GM21367 (cell line): ENCODE results near the gene PTGDS.

Experiments used
- ATAC-seq: cut with Tn5 transposase; IDR thresholded peaks from one replicate; pipeline ENCODE4 v1.9.1; 2021; ENCODE audit not compliant: unreplicated experiment

The PTGDS gene

DNA sequence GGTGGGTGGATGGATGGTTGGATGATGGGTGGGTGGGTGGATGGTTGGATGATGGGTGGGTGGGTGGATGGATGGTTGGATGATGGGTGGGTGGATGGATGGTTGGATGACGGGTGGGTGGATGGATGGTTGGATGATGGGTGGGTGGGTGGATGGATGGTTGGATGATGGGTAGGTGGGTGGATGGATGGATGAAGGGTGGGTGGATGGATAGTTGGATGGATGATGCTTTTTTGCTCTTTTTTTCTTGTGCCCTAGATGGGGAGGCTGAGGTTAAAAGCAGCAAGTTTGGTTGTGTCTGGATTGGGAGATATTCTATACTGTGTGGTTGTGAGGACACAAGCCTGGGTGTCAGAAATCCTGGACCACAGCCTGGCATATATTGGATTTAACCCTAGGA is 19.8 kb upstream of the PTGDS start:
- no peak for ATAC-seq

DNA sequence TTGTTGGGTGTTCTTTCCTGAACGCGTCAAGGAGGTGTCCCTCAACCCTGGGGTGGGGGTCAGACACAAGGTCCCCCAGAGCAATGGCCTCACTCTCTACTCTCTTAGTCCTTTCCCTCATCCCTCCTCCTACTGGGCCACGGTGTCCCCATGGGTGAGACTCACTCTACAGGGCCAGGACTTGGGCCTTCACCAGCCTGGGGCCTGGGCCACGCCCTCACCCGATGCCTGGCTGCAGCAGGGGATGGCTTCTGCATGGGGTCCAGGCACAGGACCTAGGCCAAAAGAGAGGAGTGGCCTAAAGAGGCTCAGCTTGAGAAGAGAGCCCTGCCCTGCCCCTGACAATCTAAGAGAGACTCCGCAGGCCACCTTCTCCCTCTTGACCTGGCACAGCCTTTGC is 19.4 kb upstream of the PTGDS start:
- ATAC-seq = no peak

DNA sequence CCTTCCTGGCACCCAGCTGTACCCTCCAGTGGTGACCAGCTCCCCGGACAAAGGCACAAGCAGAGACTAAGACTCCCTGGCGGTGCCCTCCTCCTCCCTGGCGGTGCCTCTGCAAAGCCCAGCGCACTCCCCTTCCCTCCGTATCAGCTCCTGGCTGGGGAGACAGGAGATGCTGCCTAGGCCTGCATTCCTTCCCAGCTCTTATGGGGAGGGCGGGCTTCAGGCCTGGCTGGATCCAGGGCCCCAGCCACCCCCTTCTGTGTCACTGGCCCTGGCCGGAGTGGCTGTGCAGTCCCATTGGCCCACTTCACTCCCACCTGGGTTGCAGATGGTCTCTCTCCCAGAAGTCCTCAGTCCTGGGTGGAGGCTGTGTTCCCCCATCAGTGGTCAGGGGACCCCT is 18.8 kb upstream of the PTGDS start:
- ATAC-seq = no peak

DNA sequence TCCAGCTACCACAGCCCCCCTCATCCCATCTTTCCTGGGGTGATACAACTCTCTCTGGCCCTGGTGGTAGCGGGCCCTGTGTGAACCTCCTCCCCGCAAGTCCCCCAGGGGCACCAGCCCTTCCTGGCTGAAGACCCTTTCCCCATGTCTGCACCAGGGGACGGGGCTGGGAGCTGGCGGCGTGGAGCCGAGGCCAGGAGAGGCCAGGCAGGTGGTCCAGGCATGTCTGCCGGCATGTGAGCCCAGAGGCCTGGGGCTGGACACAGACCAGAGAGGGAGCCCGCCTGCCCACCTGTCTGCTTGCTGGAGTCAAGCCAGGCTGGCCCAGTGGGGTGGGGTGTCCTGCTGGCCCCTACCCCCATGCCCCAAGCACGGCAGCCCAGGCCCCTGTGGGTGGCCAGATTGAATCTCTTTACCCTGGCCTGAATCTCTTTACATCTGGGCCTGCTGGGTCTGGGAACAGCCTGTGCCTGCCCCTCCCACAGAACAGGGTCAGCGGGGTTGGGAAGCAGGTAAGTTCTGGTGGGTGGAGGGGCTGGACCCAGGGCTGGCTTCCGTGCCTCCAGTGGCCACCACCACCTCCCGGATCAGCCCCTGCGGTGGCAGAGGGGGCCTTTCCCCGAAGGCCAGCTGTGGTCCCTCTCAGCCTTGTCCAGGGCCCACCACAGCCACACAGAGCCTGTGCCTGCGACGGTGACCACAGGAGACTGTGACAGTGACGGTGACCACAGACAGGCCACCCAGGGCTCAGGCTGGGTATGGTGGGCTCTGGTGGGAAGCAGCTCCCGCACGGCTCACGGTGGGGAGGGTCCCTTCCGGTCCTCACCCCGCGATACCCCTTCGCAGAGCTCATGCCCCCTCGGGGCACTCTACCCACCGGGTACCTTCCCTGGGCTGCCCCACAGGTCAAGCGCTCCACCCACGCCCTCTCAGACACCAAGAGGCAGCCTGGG is 18.1 kb upstream of the PTGDS start:
- ATAC-seq = no peak

DNA sequence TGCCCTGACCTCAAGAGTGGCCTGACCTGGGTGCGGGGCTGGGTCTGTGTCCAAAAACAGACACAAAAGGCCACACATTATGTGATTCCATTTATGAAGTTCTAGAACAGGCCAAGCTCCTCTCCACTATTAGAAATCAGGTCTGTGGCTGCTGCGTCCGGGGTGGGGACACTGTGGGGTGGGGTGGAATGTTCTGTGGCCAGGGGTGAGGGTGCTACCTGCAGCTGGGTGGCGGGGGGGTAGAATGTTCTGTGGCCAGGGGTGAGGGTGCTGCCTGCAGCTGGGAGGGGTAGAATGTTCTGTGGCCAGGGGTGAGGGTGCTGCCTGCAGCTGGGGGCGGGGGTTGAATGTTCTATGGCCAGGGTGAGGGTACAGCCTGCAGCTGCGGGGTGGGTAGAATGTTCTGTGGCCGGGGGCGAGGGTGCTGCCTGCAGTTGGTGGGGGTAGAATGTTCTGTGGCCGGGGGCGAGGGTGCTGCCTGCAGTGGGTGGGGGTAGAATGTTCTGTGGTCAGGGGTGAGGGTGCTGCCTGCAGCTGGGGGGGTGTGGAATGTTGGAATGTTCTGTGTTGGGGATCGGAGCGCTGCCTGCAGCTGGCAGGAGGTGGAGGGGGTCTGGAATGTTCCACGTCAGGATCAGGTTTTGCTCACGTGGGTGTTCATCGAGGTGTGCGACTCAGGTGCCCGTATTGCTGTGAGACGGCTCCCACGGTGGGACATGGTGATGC is 16.9 kb upstream of the PTGDS start:
- no peak for ATAC-seq

DNA sequence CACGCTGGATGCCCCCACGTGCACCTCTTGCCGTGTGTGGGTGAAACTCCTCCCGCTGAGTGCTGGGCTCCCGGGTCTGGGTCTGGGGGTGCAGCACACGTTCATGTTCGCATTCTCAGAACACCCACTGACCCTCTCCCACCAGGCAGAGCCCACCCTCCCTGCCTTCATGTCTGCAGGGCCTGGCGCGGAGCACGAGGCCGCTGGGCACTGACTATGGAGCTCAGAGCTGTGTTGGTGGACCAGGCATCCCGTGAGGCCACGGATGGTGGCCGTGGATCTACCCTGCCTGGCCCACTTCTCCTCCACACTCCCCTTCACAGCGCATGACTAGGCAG is 16.4 kb upstream of the PTGDS start:
- ATAC-seq = no peak

DNA sequence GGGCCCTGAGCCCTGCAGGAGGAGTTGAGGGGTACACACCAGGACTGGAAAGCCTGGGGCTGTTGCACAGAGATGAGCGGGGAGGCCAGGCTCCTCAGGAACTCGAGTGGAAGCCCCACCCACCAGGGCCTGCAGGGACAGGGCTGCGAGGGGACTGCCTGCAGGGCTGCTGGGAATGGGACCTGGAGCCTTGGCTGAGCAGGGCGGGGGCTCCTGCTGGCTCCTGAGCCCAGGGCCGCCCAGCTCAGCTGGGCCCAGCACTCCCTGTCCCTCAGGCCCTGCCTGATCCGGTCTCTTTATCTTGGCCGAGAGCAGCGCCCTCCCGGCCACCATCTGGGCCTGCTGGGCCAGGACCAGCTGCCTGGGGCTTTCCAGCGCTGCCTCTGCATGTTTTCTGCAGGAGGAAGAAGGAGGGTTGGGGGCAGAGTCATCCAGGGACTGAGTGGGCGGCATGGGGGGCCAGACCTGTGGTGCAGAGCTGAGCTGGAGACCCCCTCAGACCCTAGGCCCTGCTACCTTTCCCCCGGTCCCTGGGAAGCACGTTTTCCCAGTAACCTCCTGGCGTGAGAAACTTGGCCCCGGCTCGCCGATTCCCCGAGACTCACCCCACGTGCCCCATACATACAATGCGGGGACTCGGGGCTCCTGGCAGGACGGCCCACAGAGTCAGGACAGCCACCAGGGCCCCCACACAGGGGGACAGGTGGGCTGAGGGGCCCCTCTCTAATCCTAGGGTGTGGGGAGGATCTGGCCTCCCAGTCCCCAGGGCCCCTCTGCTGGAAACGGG is 15.8 kb upstream of the PTGDS start:
- no peak for ATAC-seq

DNA sequence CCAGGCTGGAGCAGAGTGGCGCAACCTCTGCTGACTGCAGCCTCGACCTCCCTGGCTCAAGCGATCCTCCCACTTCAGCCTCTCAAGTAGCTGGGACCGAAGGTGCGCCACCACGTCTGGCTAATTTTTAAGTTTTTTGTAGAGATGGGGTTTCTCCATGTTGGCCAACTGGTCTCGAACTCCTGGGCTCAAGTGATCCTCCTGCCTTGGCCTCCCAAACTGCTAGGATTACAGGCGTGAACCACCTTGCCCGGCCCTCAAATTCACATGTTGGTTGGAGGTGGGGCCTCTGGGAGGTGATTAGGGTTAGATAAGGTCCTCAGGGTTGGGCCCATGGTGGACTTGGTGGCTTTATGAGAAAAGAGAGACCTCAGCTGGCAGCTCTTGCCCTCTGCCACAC is 15.1 kb upstream of the PTGDS start:
- ATAC-seq = no peak

DNA sequence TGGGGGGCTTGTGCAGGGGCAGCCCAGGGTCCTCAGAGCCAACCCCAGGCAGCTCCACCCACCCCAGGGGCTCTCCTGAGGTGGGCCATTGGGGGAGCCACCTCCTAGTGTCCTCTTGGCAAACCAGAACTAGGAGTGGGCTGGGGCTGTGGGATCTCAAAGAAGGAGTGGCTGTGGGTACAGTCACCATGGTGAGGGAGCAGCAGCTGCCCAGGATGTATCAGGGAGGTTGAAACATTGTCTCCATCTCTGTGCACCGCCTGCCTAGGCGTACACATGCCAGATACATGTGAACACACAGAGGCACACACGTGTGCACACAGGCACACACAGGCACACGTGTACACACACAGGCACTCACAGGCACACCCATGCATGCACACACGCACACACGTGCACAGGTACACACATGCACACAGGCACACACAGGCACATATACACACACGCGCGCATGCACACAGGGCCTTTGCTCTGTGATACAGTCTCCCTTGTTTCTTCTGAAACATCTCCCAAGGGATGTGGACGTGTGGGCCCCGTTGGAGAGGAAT is 14.5 kb upstream of the PTGDS start:
- ATAC-seq = no peak

DNA sequence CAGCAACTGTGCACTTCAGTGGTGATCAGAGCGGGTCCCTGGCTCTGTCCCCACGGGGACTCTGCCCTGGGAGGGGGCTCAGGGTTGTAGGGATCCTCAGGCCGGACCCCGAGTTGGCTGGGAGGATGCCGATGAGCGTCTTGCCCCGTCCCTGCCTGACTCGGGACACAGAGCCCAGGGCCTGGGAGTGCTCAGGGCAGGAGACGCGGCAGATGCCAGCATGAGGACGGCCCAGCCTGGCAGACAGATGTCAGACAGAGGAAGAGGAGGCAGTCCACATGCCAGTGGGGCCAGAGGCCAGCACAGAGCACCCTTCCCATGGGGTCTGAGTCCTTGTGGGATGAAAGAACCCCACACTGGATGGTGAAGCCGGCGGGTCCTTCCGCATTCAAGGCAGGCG is 14.0 kb upstream of the PTGDS start:
- ATAC-seq = no peak

DNA sequence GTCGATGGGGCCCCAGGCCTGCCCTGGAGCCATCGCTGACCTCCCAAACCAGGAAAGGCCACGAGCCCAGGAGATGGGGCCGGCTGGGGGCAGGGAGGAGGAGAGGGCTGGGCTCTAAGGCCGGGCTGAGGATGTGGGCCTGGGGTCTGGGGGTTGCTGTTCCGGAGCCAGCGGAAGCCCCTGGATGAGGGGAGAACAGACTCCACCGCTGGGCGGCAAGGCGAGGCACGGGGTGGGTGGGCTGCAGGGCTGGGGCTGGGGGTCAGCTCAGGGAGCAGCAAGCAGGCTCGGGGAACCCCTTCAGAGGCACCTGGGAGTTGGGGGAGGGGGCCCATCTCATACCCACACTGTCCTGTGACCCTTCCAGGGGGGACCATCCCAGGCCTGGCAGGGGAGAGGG is 13.6 kb upstream of the PTGDS start:
- no peak for ATAC-seq

DNA sequence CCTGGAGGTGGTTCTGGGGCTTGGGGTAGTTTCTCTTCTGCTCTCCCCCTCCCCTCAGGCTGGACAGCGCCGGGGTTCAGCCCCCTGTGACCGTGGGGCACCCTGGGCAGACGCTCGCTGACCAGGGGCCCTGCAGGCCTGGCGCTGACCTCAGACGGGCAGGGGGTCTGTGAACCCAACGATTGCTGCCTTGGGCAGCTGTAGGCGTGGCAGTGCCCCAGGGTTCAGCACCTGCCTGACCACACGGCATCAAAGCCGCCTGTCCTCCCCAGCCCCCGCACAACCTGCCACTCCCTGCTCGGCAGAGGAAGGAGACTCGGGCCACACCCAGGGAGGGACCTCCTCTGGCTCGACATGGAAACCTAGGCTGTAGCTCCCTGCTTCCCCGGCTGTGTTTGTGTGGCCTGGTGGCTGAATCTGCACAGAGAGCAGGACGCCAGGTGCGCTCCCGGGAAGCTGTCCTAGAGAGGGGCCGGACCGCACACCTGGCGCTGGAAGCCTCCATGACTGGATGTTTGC is 13.1 kb upstream of the PTGDS start:
- no peak for ATAC-seq

DNA sequence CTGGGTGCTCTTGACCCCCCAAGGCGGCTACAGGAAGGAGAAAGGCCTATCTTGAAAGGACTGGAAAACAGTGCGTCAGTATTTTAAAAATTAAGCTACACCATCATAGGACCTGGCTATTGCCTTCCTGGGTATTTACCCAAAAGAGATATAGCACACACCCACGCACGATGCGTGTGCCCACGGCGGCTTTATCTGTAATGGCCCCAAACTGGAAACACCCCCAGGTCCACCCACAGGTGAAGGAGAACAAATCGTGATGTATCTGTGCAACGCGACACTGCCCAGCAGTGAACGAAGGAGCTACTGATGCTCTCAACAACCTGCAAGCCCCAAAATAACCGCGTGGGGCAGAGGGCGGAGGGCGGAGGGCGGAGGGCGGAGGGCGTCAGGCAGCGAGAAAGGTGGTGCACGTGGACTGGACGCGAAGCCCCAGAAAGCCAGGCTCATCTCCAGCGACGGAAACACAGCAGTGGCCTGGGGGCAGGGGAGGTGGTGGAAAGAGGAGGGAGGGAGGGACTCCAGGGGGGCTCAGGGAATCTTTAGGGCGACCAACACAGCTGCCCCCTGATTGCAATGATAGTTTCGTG is 12.4 kb upstream of the PTGDS start:
- no peak for ATAC-seq

DNA sequence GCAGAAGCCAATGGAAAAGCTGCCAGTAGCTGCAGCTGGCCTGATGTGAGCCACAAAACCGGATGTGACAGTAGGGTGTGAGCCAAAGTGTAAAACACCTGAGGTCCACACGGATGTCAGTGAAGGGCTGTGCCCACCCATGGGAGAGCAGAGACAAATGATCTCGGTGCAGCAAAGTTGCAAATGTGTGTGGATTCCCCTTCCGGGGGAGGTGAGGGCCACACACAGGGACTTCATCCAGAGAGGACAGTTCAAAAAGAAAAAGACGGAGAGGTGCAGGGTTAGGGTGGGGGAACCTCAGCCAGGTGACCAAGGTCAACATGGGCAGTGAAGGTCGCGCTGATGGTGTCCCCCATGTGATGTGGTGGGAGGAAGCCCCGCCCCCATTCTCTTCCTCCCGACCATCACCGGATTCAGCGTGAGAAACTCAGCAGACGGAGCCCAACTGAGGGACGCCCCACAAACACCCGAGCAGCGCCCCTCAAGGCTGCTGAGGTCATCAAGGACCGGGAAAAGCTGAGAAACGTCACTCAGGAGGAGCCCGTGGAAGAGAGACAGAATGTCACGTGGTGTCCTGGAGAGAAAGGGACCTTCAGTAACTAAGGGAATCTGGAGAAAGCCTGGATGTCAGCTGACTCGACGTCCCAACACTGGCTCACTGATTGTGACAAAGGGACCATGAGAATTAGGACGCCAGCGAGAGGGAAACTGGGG is 11.4 kb upstream of the PTGDS start:
- no peak for ATAC-seq

DNA sequence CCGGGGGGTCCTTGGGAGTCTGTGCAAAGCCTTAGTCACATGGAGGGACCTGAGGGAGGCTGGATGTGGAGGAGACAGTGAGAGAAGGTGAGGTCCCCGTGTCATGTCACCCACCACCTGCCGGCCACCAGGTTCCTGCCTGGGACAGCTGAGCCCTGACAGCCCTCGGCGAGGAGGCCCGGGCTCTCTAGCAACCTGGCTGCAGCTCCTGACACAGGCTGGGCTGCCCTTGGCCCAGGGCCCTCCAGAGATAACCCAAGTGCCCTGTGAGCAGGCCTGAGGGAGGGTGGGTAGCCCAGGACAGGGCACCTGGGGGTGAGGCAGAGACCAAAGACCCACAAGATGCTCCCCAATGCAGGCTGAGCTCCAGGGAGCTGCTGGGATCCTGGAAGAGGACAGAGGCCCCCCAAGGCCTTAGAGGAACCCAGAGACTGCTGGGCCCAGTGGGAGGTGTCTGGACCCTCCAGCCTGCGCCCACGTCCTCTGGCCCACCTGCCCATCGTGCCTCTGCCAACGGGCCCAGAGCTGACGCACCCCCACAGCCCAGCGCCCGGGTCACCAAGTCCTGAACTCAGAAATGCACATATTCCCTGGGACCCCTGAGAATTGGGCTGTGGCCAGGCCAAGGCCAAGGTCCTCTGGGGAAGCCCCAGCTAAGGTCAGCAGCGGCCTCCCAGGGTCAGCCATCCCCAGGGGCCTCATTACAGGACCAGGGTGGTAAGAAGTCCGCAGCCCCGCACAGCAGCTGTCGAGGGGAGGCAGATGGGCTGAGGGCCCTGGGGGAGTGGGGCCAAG is 8.8 kb upstream of the PTGDS start:
- ATAC-seq = no peak

DNA sequence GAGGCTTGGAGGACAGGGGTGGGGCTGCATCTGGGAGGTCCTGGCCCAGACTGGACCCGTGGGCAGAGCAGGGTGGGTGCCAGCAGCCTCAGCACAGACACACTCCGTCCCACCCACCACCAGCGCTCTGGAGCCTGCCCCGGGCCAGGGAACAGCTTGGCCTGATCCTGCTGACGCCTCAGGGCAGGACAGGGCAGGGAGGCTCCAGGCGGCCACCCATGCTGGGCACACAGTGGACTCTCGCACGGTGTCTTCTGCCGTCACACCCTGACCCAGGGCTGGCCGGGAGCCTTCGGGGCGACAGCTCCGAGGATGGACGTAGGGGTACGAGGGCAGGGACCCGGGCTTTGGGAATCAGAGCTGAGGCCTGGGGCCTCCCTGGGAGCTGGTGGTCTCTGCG is 8.2 kb upstream of the PTGDS start:
- ATAC-seq = no peak

DNA sequence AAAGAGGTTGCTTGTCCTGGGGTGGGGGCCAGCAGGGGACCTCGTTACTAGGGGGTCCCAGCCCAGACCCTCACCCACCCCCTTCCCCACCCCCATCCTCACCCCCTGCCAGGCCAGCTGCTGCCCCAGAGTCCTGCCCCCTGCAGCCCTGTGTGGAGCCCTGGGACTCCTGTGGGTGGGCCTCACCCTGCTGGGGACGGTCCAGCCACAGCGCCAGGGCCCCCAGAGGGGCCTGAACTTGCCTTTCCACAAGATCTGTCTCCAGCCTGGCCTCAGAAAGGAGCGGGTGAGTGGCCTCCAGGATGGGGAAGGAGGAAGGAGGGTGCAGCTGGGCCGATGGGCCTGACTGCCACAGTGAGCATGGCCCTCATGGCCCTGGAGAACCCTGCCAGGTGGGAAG is 7.5 kb upstream of the PTGDS start:
- no peak for ATAC-seq

DNA sequence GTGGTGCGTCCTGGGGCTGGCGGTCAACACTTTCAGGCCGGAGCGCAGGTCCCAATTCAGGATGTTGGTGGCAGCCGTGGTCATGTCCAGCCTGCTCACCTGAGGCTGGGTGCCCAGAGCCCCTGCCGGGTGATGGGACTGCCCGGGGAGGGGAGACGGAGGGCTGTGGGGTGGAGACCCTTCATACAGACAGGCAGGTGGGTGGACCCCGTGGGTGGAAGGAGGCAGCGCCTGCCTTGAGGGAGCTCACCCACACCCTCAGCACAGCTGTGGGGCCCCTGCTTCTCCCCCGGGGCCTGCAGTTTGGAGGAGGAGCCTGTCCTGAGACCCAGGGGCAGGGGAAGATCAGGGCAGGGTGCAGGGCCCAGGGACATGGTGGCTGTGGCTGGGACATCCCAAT is 6.9 kb upstream of the PTGDS start:
- no peak for ATAC-seq

DNA sequence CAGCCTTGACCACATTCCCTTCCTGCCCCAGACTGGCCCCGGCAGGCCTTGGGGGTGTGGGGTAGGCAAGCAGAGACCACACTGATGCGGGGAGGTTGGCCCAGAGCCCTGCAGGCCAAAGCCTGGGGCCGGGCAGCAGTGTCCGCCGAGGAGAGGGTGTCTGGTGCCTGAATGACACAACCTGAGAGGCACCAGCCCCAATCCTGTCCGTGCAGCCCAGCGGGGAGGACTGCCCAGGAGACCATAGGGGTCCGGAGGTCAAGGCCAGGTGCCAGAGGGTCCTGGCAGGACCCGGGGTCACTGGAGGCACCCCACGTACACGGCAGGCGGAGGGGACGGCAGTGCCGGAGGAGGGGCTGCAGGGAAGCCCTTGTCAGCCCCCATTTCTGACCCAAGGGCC is 5.6 kb upstream of the PTGDS start:
- no peak for ATAC-seq
